K562 (cell line): ENCODE measurements around the gene PRKRIP1. TPM values are rescaled to one million over a fixed set of nuclear protein-coding genes. Genes with fewer than 3 reads are reported as not detected.

ENCODE experiments used
- BDP1 ChIP-seq: IDR thresholded peaks from 3 replicates; pipeline ENCODE4 v1.6.1; 2011; ENCODE audit not compliant: insufficient read length, insufficient read depth
- GABPB1 ChIP-seq: sonication (generic); formaldehyde crosslinking; IDR thresholded peaks from 2 replicates; pipeline ENCODE4 v1.8.0; 2022; ENCODE audit warnings: mild to moderate bottlenecking, missing genetic modification reagents
- HNRNPK ChIP-seq: fragments of 200-400 bp; formaldehyde crosslinking; IDR thresholded peaks from one replicate; pipeline ENCODE4 v1.6.1; 2018; ENCODE audit warnings: mild to moderate bottlenecking, low read depth, low read length; ENCODE audit not compliant: poor library complexity, severe bottlenecking
- NR2F6 ChIP-seq: fragments of 450-650 bp; formaldehyde crosslinking; IDR thresholded peaks from 2 replicates; pipeline ENCODE4 v1.4.0; 2020; ENCODE audit warnings: mild to moderate bottlenecking
- TAF15 ChIP-seq: fragments of 200-400 bp; formaldehyde crosslinking; IDR thresholded peaks from 2 replicates; pipeline ENCODE4 v1.6.1; 2017; ENCODE audit warnings: mild to moderate bottlenecking, low read depth, low read length, moderate library complexity
- YY1 ChIP-seq, 3 experiments: IDR thresholded peaks; 2 replicates each; pipeline ENCODE4 v1.6.1; 2011; ENCODE audit warnings: low read length in 2 of 3, mild to moderate bottlenecking in 2 of 3, moderate library complexity in 2 of 3, borderline replicate concordance in 1 of 3, control low read depth in 1 of 3, low read depth in 1 of 3; ENCODE audit not compliant: insufficient read depth in 3 of 3, insufficient replicate concordance in 2 of 3, control insufficient read depth in 1 of 3, insufficient read length in 1 of 3; ENCODE audit errors: extremely low read depth in 1 of 3
- ZBTB7A ChIP-seq: IDR thresholded peaks from 2 replicates; pipeline ENCODE4 v1.6.1; 2011; ENCODE audit warnings: low read depth, mild to moderate bottlenecking, low read length, moderate library complexity, borderline replicate concordance; ENCODE audit not compliant: control insufficient read depth
- ZNF175 ChIP-seq: fragments of 200-800 bp; sonication (Bioruptor generic); IDR thresholded peaks from 2 replicates; pipeline ENCODE4 v1.6.1; 2016; ENCODE audit warnings: low read depth, mild to moderate bottlenecking, missing genetic modification characterization, missing compliant biosample characterization
- polyA plus RNA-seq, 8 experiments: library from polyadenylated mRNA; depleted of rRNA in 4 of 8; stranded (reverse) in 5 of 8; unstranded in 3 of 8; fragments of >200 nt; fragmentation: Nextera tagmentation in 2 of 8; fragmentation: Illumina TruSeq in 1 of 8; extraction: Ambion mirVana in 2 of 8; extraction: Trizol in 1 of 8; gene quantifications; 2 replicates each; pipeline versions ENCODE4 v1.2.1 to v1.2.3, GENCODE V29; 2011 to 2014; ENCODE audit warnings: inconsistent platforms in 1 of 8, missing spikeins in 1 of 8
- total RNA-seq, 7 experiments: library from RNA; depleted of rRNA in 6 of 7; stranded (reverse); fragments of >200 nt in 6 of 7; fragmentation: Illumina TruSeq in 2 of 7; extraction: Trizol in 2 of 7; gene quantifications; 2 replicates each; pipeline versions ENCODE4 v1.2.1 to v1.2.3, GENCODE V29; 2011 to 2021; ENCODE audit warnings: low replicate concordance in 1 of 7
- TF ChIP-seq, protein P1 (sequence below): sonication (generic); formaldehyde crosslinking; IDR thresholded peaks from 2 replicates; pipeline ENCODE4 v1.8.0; 2022; ENCODE audit warnings: mild to moderate bottlenecking, missing genetic modification reagents
- TF ChIP-seq, protein P2 (sequence below): fragments of 200-600 bp; sonication (generic); IDR thresholded peaks from one replicate; pipeline ENCODE4 v1.6.1; 2012; ENCODE audit warnings: mild to moderate bottlenecking, low read depth, low read length, inconsistent platforms
- TF ChIP-seq, protein P3 (sequence below), 2 experiments: fragments of 450-650 bp; conservative IDR thresholded peaks; 2 replicates each; pipeline ENCODE4 v1.6.1; 2017; ENCODE audit warnings: mild to moderate bottlenecking in 2 of 2, moderate library complexity in 2 of 2

PRKRIP1 gene
- total and polyA plus RNA-seq, 9 of the 15 experiments (the other 6 are each of a cell fraction or from before 2014, with no cell fraction given) = 14.9 to 52.1 (median 19.8) TPM

DNA sequence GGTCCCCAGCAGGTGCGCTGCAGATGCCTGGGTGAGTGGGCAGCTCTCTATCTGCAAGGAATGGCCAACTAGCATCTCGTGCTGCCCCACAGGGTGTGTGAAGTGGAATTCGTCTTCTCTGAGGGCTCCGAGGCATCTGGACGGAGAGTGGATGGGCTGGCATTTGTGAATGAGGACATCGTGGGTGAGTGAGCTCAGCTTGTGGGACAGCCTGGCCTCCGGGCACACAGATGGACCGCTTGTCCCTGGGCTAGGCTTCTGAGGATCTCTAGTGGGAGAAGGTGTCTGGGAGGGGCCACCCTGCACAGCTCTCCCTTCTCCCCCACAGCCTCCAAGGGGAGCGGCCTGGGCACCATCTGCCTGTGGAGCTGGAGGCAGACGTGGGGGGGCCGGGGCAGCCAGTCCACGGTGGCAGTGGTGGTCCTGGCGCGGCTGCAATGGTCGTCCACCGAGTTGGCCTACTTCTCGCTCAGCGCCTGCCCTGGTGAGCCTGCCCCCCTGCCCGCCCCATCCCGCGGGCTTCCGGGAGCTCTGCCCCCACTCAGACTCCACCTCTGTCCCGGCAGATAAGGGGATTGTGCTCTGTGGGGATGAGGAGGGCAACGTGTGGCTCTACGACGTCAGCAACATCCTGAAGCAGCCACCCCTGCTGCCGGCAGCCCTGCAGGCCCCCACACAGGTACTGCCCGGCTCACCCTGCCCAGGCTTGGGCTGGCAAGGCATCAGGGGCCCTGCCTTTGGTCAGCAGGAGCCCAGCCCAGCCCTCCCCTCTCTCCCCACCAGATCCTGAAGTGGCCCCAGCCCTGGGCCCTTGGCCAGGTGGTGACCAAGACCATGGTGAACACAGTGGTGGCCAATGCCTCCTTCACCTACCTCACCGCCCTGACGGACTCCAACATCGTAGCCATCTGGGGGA, 76.2 kb downstream of the PRKRIP1 start (continued):
- TF ChIP-seq, protein P1, sequence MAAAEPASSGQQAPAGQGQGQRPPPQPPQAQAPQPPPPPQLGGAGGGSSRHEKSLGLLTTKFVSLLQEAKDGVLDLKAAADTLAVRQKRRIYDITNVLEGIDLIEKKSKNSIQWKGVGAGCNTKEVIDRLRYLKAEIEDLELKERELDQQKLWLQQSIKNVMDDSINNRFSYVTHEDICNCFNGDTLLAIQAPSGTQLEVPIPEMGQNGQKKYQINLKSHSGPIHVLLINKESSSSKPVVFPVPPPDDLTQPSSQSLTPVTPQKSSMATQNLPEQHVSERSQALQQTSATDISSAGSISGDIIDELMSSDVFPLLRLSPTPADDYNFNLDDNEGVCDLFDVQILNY (CRISPR knock-in tag) = no peak
- TF ChIP-seq YY1 (IDR thresholded peaks at IDR 0.05; ENCODE audit: borderline replicate concordance in 1 of 3, control insufficient read depth in 1 of 3, extremely low read depth in 1 of 3, insufficient read depth in 3 of 3, insufficient read length in 1 of 3, insufficient replicate concordance in 2 of 3, low read depth in 1 of 3, low read length in 2 of 3) (no peak), BDP1 (no peak), ZBTB7A (no peak), TAF15 (no peak), NR2F6 (CRISPR knock-in tag) (no peak), GABPB1 (CRISPR knock-in tag) (no peak), ZNF175 (CRISPR knock-in tag) (no peak), HNRNPK (no peak)
- TF ChIP-seq, protein P2, sequence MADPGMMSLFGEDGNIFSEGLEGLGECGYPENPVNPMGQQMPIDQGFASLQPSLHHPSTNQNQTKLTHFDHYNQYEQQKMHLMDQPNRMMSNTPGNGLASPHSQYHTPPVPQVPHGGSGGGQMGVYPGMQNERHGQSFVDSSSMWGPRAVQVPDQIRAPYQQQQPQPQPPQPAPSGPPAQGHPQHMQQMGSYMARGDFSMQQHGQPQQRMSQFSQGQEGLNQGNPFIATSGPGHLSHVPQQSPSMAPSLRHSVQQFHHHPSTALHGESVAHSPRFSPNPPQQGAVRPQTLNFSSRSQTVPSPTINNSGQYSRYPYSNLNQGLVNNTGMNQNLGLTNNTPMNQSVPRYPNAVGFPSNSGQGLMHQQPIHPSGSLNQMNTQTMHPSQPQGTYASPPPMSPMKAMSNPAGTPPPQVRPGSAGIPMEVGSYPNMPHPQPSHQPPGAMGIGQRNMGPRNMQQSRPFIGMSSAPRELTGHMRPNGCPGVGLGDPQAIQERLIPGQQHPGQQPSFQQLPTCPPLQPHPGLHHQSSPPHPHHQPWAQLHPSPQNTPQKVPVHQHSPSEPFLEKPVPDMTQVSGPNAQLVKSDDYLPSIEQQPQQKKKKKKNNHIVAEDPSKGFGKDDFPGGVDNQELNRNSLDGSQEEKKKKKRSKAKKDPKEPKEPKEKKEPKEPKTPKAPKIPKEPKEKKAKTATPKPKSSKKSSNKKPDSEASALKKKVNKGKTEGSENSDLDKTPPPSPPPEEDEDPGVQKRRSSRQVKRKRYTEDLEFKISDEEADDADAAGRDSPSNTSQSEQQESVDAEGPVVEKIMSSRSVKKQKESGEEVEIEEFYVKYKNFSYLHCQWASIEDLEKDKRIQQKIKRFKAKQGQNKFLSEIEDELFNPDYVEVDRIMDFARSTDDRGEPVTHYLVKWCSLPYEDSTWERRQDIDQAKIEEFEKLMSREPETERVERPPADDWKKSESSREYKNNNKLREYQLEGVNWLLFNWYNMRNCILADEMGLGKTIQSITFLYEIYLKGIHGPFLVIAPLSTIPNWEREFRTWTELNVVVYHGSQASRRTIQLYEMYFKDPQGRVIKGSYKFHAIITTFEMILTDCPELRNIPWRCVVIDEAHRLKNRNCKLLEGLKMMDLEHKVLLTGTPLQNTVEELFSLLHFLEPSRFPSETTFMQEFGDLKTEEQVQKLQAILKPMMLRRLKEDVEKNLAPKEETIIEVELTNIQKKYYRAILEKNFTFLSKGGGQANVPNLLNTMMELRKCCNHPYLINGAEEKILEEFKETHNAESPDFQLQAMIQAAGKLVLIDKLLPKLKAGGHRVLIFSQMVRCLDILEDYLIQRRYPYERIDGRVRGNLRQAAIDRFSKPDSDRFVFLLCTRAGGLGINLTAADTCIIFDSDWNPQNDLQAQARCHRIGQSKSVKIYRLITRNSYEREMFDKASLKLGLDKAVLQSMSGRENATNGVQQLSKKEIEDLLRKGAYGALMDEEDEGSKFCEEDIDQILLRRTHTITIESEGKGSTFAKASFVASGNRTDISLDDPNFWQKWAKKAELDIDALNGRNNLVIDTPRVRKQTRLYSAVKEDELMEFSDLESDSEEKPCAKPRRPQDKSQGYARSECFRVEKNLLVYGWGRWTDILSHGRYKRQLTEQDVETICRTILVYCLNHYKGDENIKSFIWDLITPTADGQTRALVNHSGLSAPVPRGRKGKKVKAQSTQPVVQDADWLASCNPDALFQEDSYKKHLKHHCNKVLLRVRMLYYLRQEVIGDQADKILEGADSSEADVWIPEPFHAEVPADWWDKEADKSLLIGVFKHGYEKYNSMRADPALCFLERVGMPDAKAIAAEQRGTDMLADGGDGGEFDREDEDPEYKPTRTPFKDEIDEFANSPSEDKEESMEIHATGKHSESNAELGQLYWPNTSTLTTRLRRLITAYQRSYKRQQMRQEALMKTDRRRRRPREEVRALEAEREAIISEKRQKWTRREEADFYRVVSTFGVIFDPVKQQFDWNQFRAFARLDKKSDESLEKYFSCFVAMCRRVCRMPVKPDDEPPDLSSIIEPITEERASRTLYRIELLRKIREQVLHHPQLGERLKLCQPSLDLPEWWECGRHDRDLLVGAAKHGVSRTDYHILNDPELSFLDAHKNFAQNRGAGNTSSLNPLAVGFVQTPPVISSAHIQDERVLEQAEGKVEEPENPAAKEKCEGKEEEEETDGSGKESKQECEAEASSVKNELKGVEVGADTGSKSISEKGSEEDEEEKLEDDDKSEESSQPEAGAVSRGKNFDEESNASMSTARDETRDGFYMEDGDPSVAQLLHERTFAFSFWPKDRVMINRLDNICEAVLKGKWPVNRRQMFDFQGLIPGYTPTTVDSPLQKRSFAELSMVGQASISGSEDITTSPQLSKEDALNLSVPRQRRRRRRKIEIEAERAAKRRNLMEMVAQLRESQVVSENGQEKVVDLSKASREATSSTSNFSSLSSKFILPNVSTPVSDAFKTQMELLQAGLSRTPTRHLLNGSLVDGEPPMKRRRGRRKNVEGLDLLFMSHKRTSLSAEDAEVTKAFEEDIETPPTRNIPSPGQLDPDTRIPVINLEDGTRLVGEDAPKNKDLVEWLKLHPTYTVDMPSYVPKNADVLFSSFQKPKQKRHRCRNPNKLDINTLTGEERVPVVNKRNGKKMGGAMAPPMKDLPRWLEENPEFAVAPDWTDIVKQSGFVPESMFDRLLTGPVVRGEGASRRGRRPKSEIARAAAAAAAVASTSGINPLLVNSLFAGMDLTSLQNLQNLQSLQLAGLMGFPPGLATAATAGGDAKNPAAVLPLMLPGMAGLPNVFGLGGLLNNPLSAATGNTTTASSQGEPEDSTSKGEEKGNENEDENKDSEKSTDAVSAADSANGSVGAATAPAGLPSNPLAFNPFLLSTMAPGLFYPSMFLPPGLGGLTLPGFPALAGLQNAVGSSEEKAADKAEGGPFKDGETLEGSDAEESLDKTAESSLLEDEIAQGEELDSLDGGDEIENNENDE = no peak
- TF ChIP-seq, protein P3, sequence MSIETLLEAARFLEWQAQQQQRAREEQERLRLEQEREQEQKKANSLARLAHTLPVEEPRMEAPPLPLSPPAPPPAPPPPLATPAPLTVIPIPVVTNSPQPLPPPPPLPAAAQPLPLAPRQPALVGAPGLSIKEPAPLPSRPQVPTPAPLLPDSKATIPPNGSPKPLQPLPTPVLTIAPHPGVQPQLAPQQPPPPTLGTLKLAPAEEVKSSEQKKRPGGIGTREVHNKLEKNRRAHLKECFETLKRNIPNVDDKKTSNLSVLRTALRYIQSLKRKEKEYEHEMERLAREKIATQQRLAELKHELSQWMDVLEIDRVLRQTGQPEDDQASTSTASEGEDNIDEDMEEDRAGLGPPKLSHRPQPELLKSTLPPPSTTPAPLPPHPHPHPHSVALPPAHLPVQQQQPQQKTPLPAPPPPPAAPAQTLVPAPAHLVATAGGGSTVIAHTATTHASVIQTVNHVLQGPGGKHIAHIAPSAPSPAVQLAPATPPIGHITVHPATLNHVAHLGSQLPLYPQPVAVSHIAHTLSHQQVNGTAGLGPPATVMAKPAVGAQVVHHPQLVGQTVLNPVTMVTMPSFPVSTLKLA (conservative IDR thresholded peaks at IDR 0.05) = no peak
